ENCODE data around the gene SESTD1. TPM values are rescaled to one million over a fixed set of nuclear protein-coding genes. Genes with fewer than 3 reads are reported as not detected.

Gene SESTD1
- total and polyA plus RNA-seq, 2 of the 13 experiments (the other 11 are each of a cell fraction or from before 2014, with no cell fraction given), result 74.4 to 101 TPM

DNA sequence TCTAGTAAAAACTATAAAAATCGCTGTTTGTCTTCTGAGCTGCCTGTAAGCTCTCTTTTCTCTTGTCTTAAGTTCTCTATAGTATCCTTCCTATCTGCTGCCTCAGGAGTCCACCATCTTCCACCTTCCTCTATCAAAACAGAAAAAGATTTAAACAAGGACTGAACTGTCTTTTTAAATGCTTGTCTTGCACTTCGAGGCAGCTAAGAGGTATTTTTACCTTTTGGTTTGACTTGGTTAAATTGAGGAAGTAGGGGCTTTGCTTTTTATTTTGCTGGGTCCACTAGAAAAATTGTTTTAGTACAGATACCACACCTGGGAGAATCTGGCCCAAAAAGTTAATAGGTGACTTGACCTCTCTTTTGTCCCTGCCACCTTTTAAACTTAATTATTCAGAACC, 12.2 kb downstream of the SESTD1 start:
- Histone ChIP-seq H3K4me1 (ENCODE audit: insufficient read depth, low read length) (peaks cover 92% of the 10 kb centered on the region), H3K9me3 (ENCODE audit: low read length) (no peaks in the 10 kb centered on the region), H3K27me3 (ENCODE audit: control insufficient read depth in 1 of 2, insufficient read depth in 2 of 2, low read length in 2 of 2) (no peaks in the 10 kb centered on the region), H3K79me2 (ENCODE audit: insufficient read depth, low read length) (peaks cover 98% of the 10 kb centered on the region), H3K4me2 (ENCODE audit: low read depth, low read length) (no peak overlapping the region), H3K36me3 (replicated peaks in 1 of 2; ENCODE audit: control insufficient read depth in 1 of 2, insufficient read depth in 2 of 2, low read length in 2 of 2) (peaks cover 1 to 3% of the 10 kb centered on the region in 2 experiments; a peak in 2 of 5 replicates), H3K27ac (ENCODE audit: extremely low read length, insufficient read depth, low read length) (no peak overlapping the region), H3K9ac (ENCODE audit: insufficient read depth, low read depth, low read length) (no peak overlapping the region), H3K4me3 (replicated peaks in 1 of 3; ENCODE audit: insufficient read depth in 1 of 3, low read depth in 2 of 3, low read length in 3 of 3) (no peak overlapping the region), H2AFZ (ENCODE audit: low read length) (no peak overlapping the region), H4K20me1 (ENCODE audit: insufficient read depth, low read length) (peaks cover 81% of the 10 kb centered on the region)
- ATAC-seq (no peak), FAIRE-seq (no peak), DNase-seq (ENCODE audit: low spot score) (no peak)
- in situ Hi-C loops (cut with HindIII; ENCODE audit: extremely low pct_ligation_motif_present, low pct_unique_long_range_greater_than_20kb) (no loop called here), intact Hi-C loops (cut with micrococcal nuclease; ENCODE audit: unreplicated experiment) (loop anchor here (1.0 to 10.0 kb wide), 2 partner anchors 12 to 1728 kb away; no protein-coding TSS in a partner anchor)
- TF ChIP-seq ZNF383 (CRISPR knock-in tag; IDR thresholded peaks at IDR 0.05; ENCODE audit: borderline replicate concordance) (no peak), PAX8 (CRISPR knock-in tag; IDR thresholded peaks at IDR 0.05; ENCODE audit: borderline replicate concordance) (no peak), ZNF564 (CRISPR knock-in tag; IDR thresholded peaks at IDR 0.05) (no peak), TAF1 (CRISPR knock-in tag; IDR thresholded peaks at IDR 0.05) (no peak), RCOR2 (CRISPR knock-in tag; IDR thresholded peaks at IDR 0.05) (no peak), HOXA3 (CRISPR knock-in tag; IDR thresholded peaks at IDR 0.05) (no peak), SIN3B (IDR thresholded peaks at IDR 0.05; ENCODE audit: low read length) (no peak), CENPBD1 (CRISPR knock-in tag; IDR thresholded peaks at IDR 0.05; ENCODE audit: borderline replicate concordance, low read depth) (no peak), FIP1L1 (IDR thresholded peaks at IDR 0.05; ENCODE audit: borderline replicate concordance, insufficient read depth, low read depth, low read length) (no peak), FOXC1 (CRISPR knock-in tag; IDR thresholded peaks at IDR 0.05; ENCODE audit: borderline replicate concordance) (no peak), ATM (IDR thresholded peaks at IDR 0.05; ENCODE audit: borderline replicate concordance) (no peak), HMG20A (CRISPR knock-in tag; IDR thresholded peaks at IDR 0.05; ENCODE audit: borderline replicate concordance) (no peak), ZSCAN31 (CRISPR knock-in tag; IDR thresholded peaks at IDR 0.05; ENCODE audit: low read depth) (no peak), ZNF256 (CRISPR knock-in tag; conservative IDR thresholded peaks at IDR 0.05) (no peak), USF2 (IDR thresholded peaks at IDR 0.05; ENCODE audit: low read depth, low read length) (no peak), USF2 (CRISPR knock-in tag; IDR thresholded peaks at IDR 0.05; ENCODE audit: borderline replicate concordance) (no peak)
- CTCF ChIA-PET (ENCODE audit: low intra/inter-chr PET ratio, low total read pairs), result no interaction called here
- WGBS (ENCODE audit: low lambda C conversion rate), result 70% methylated on average over 2 of the region's 2 CpGs
- POLR2A ChIA-PET, result interaction anchor here (0.9 kb wide), 1 partner anchor 20 kb away, joined by 3 read pairs; no protein-coding TSS in a partner anchor
- no TSS peak for BruUV-seq (replicated peaks)

Measured in HepG2 (cell line).